DMS153 treated with DMSO at 0.1 percent for 48 hours (cell line): ENCODE results near the gene WDR18.
"Not testable (repeated sequence)": the region's sequence is repeated elsewhere in the genome, so short reads cannot be mapped to it uniquely, and the experiment has no call there.

ENCODE experiments used
- DNase-seq: peaks from one replicate; lab custom pipeline; 2025; ENCODE audit not compliant: unreplicated experiment; lab: John Stamatoyannopoulos, UW

Gene WDR18

GRCh38 chr19:948842-949496 lies 35.2 kb upstream of the WDR18 start:
- no peak for DNase-seq

GRCh38 chr19:950352-951066 lies 33.6 kb upstream of the WDR18 start:
- no peak for DNase-seq

- no peak for DNase-seq
These were observed 32.0 kb upstream of the WDR18 start for GRCh38 chr19:952049-952679.

- no peak for DNase-seq
These were observed 31.3 kb upstream of the WDR18 start for GRCh38 chr19:952680-953444.

GRCh38 chr19:953445-954271 lies 30.5 kb upstream of the WDR18 start:
- no peak for DNase-seq

- no peak for DNase-seq
These were observed 29.9 kb upstream of the WDR18 start for GRCh38 chr19:954272-954671.

- no peak for DNase-seq
These were observed 29.3 kb upstream of the WDR18 start for GRCh38 chr19:954672-955494.

- DNase-seq = no peak
These were observed 28.1 kb upstream of the WDR18 start for GRCh38 chr19:955803-956765.

GRCh38 chr19:956766-957440 lies 27.2 kb upstream of the WDR18 start:
- no peak for DNase-seq

- DNase-seq = not testable (repeated sequence)
These were observed 26.6 kb upstream of the WDR18 start for GRCh38 chr19:957578-957977.

GRCh38 chr19:958967-959855 lies 24.9 kb upstream of the WDR18 start:
- DNase-seq = no peak

- DNase-seq = no peak
These were observed 24.1 kb upstream of the WDR18 start for GRCh38 chr19:960020-960419.

- DNase-seq = no peak
These were observed 23.6 kb upstream of the WDR18 start for GRCh38 chr19:960601-960938.

- no peak for DNase-seq
These were observed 22.1 kb upstream of the WDR18 start for GRCh38 chr19:961866-962620.

GRCh38 chr19:962683-963400 lies 21.3 kb upstream of the WDR18 start:
- DNase-seq = no peak

GRCh38 chr19:963486-963951 lies 20.6 kb upstream of the WDR18 start:
- DNase-seq = no peak
